ENCODE data around the gene COG6.

DNA sequence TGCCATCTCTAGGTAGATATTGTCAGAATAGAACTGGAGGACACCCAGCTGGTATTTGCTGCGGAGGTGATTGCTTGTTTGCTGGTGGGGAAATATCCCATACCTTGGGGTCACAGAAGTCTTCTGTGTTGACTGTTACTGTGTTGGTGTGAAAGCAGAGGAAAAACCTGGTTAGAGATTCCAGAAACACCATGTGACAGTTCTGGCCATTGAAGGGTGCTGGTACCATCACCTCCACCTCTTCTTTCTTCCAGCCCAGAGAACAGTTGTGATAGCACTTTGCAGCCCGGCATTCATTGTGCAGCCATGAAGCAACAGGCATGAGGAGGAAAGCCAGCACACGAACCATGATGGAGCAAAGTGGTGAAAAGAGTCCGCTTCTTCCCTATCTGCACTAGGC is 47.6 kb upstream of the COG6 start:
- TF ChIP-seq, protein P1, sequence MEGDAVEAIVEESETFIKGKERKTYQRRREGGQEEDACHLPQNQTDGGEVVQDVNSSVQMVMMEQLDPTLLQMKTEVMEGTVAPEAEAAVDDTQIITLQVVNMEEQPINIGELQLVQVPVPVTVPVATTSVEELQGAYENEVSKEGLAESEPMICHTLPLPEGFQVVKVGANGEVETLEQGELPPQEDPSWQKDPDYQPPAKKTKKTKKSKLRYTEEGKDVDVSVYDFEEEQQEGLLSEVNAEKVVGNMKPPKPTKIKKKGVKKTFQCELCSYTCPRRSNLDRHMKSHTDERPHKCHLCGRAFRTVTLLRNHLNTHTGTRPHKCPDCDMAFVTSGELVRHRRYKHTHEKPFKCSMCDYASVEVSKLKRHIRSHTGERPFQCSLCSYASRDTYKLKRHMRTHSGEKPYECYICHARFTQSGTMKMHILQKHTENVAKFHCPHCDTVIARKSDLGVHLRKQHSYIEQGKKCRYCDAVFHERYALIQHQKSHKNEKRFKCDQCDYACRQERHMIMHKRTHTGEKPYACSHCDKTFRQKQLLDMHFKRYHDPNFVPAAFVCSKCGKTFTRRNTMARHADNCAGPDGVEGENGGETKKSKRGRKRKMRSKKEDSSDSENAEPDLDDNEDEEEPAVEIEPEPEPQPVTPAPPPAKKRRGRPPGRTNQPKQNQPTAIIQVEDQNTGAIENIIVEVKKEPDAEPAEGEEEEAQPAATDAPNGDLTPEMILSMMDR (IDR thresholded peaks at IDR 0.05): no peak
- TF ChIP-seq POLR2A (IDR thresholded peaks at IDR 0.05) (no peak), POLR2AphosphoS5 (IDR thresholded peaks at IDR 0.05) (no peak)

All from breast epithelium (tissue), 3 donors.